ENCODE data around the gene ZNF587. TPM values are rescaled to one million over a fixed set of nuclear protein-coding genes. Genes with fewer than 3 reads are reported as not detected.
"Not testable (repeated sequence)": the region's sequence is repeated elsewhere in the genome, so short reads cannot be mapped to it uniquely, and the experiment has no call there.

The ZNF587 gene
- total and polyA plus RNA-seq, 2 of the 8 experiments (the other 6 are each of a cell fraction or from before 2014, with no cell fraction given), result 18.1 to 42.1 TPM

DNA sequence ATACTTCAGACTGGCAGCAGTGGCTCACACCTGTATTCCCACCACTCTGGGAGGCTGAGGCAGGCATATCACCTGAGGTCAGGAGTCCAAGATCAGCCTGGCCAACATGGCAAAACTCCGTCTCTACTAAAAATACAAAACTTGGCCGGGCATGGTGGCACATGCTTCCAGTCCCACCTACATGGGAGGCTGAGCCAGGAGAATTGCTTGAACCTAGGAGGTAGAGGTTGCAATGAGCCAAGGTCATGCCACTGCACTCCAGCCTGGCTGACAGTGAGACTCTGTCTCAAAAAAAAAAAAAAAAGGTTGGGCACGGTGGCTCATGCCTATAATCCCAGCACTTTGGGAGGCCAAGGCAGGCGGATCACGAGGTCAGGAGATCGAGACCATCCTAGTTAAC lies 20.0 kb downstream of the ZNF587 start:
- not testable (repeated sequence) for H2AK5ac ChIP-seq (ENCODE audit: low read depth, low read length); H3K56ac ChIP-seq (replicated peaks; ENCODE audit: insufficient read length, low read depth, low read length); FAIRE-seq; H2BK5ac ChIP-seq (ENCODE audit: low read depth, low read length); H3K23ac ChIP-seq (ENCODE audit: insufficient read length); H2BK15ac ChIP-seq (ENCODE audit: low read length); H3K18ac ChIP-seq (ENCODE audit: extremely low read depth, low read length); H3K9ac ChIP-seq (replicated peaks in 1 of 4; ENCODE audit: extremely low read depth in 1 of 4, low read depth in 3 of 4, low read length in 3 of 4); H2AFZ ChIP-seq (ENCODE audit: low read length); H3K14ac ChIP-seq (ENCODE audit: insufficient read length); H2BK20ac ChIP-seq (ENCODE audit: low read length); H3K4me1 ChIP-seq (replicated peaks in 1 of 4; ENCODE audit: control insufficient read depth in 3 of 4, insufficient read depth in 4 of 4, low read length in 3 of 4); H2BK12ac ChIP-seq (ENCODE audit: low read depth, low read length); H2BK120ac ChIP-seq (replicated peaks; ENCODE audit: low read depth, low read length); H3K27me3 ChIP-seq (replicated peaks in 1 of 4; ENCODE audit: control insufficient read depth in 3 of 4, extremely low read depth in 1 of 4, insufficient read depth in 3 of 4, low read length in 3 of 4); H4K20me1 ChIP-seq (replicated peaks in 1 of 2; ENCODE audit: control insufficient read depth in 1 of 2, insufficient read depth in 2 of 2, low read length in 2 of 2); H3K23me2 ChIP-seq (ENCODE audit: low read depth, low read length); H3K27ac ChIP-seq (ENCODE audit: low read depth, low read length); H3K4ac ChIP-seq (replicated peaks; ENCODE audit: insufficient read length, low read depth, low read length); H3K4me3 ChIP-seq (ENCODE audit: extremely low read depth in 1 of 4, insufficient read depth in 2 of 4, low read depth in 3 of 4, low read length in 4 of 4); DNase-seq (ENCODE audit: low read depth in 1 of 2, low spot score in 2 of 2); H4K5ac ChIP-seq (ENCODE audit: insufficient read length, low read depth, low read length); H4K8ac ChIP-seq (ENCODE audit: extremely low read depth, insufficient read depth, low read length); H3K4me2 ChIP-seq (ENCODE audit: insufficient read depth in 1 of 2, low read depth in 2 of 2, low read length in 2 of 2); H4K91ac ChIP-seq (replicated peaks; ENCODE audit: insufficient read length, low read length)
- TF ChIP-seq POLR2AphosphoS5 (IDR thresholded peaks at IDR 0.05; ENCODE audit: low read depth, low read length), result 0 out of 2 replicates have a peak, but pooled peaks have one; percentile 18
- Histone ChIP-seq H3K36me3 (ENCODE audit: control insufficient read depth in 2 of 4, insufficient read depth in 4 of 4, low read length in 3 of 4) (peaks cover 29 to 76% (median 49%) of the 10 kb centered on the region in 4 experiments), H3K79me2 (ENCODE audit: control insufficient read depth in 1 of 2, insufficient read depth in 2 of 2, low read length in 2 of 2) (peaks cover 5 to 68% of the 10 kb centered on the region in 2 experiments), H3K79me1 (ENCODE audit: low read depth, low read length) (peaks cover 10% of the 10 kb centered on the region), H3K9me3 (ENCODE audit: insufficient read depth in 2 of 2, low read depth in 1 of 2, low read length in 1 of 2) (peaks cover 32 to 35% of the 10 kb centered on the region in 2 experiments)
- ChIA-PET POLR2A (ENCODE audit: partially characterized antibody) (interaction anchor here (1.3 to 8.7 kb wide), 9 partner anchors 8 to 133 kb away, joined by 3 to 94 read pairs (median 7); partner anchors contain the start of genes ZNF606 and ZNF814), CTCF (ENCODE audit: partially characterized antibody) (interaction anchor here (1.4 kb wide), 1 partner anchor 15 kb away, joined by 4 read pairs; no protein-coding TSS in a partner anchor)
- 90% methylated on average over 6 of the region's 6 CpGs; no CpG with 5 or more reads in 1 of the 2 experiments for WGBS, 2 experiments (ENCODE audit: extremely low coverage in 1 of 2, insufficient coverage in 1 of 2, insufficient read length in 1 of 2, insufficient replicate concordance in 2 of 2, low coverage in 1 of 2, low lambda C conversion rate in 2 of 2, missing lambda C conversion rate in 1 of 2)

Data from H1 (cell line).